Activated CD4-positive, alpha-beta memory T cell treated with anti-CD3 and anti-CD28 coated beads, Interleukin-2, amount 10 ng/mL, durations not matched to agents 7 days and 5 days (primary cell): Measurements from ENCODE around the gene NCAPG2. TPM values are rescaled to one million over a fixed set of nuclear protein-coding genes. Genes with fewer than 3 reads are reported as not detected.
A peak's percentile ranks its signal among the peaks of the same experiment; 100 is the strongest.
"Not testable (repeated sequence)": the region's sequence is repeated elsewhere in the genome, so short reads cannot be mapped to it uniquely, and the experiment has no call there.

ENCODE experiments used
- CTCF ChIA-PET: fragments of 350-600 bp; sonication (Branson Sonifier 250); formaldehyde crosslinking; loops from one replicate; lab custom pipeline; 2021; ENCODE audit warnings: antibody characterized with exemption, inconsistent platforms; lab: Charles Lee
- POLR2A ChIA-PET: fragments of 350-600 bp; sonication (Branson Sonifier 250); formaldehyde crosslinking; loops from one replicate; lab custom pipeline; 2021; ENCODE audit warnings: antibody characterized with exemption; lab: Charles Lee
- DNase-seq: peaks from one replicate; pipeline ENCODE4 v3.0.0-alpha.2; 2020
- H3K27ac Mint-ChIP-seq: one replicate; pipeline ENCODE4 v1.8.0; 2021; ENCODE audit warnings: mild to moderate bottlenecking, mixed read lengths
- H3K27me3 Mint-ChIP-seq: one replicate; pipeline ENCODE4 v1.8.0; 2021; ENCODE audit warnings: mixed read lengths
- H3K36me3 Mint-ChIP-seq: one replicate; pipeline ENCODE4 v1.8.0; 2021; ENCODE audit warnings: low read depth, mixed read lengths
- H3K4me1 Mint-ChIP-seq: one replicate; pipeline ENCODE4 v1.8.0; 2021; ENCODE audit warnings: mixed read lengths
- H3K4me3 Mint-ChIP-seq: one replicate; pipeline ENCODE4 v1.8.0; 2021; ENCODE audit warnings: mild to moderate bottlenecking, mixed read lengths
- H3K9me3 Mint-ChIP-seq: one replicate; pipeline ENCODE4 v1.8.0; 2021; ENCODE audit warnings: mixed read lengths
- total RNA-seq, 2 experiments: library from RNA; stranded (reverse); gene quantifications; one replicate each; pipeline ENCODE4 v1.2.3, GENCODE V29; 2021

NCAPG2 gene
- total RNA-seq, 2 experiments from 2014 or later, result 151 TPM

DNA sequence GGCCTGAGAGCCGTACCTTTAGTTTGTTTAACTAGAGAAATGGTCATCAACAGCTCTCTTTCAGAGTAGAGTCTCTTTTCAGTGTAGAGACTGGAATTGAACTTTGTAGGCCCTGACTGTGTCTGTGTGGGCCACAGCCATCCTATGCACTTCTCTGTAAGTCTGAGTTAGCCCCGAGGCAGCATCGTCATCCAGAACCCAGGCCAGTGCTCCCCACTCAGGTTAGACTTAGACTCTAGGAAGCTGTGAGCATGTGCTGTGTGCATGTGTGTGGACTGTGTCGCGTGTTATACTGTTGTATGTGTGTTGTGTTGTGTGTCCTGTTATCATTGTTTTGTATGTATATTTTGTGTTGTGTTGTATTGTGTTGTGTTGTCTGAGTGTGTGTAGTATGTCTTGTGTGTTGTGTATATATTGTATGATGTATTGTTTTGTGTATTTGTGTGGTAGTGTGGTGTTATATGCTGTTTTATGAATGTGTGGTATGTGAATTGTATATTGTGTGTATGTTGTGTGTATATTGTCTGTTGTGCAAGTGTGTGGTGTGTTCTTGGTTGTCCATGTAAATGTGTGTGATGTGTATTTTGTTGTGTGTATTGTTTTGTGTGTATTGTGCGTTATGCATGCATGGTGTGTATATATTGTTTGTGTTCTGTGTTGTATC lies 18.1 kb upstream of the NCAPG2 start:
- Mint-ChIP-seq H3K4me3 (no peak overlapping the region), H3K27ac (no peak overlapping the region), H3K36me3 (no peaks in the 10 kb centered on the region), H3K4me1 (no peaks in the 10 kb centered on the region), H3K27me3 (peaks cover 11% of the 10 kb centered on the region), H3K9me3 (no peaks in the 10 kb centered on the region)
- CTCF ChIA-PET, result interaction anchor here (1.5 kb wide), 1 partner anchor 254 kb away, joined by 5 read pairs; no protein-coding TSS in a partner anchor
- DNase-seq, result no peak
- POLR2A ChIA-PET, result interaction anchor here (1.2 kb wide), 2 partner anchors 10 to 18 kb away, joined by 3 to 4 read pairs; partner anchors contain the start of gene NCAPG2

DNA sequence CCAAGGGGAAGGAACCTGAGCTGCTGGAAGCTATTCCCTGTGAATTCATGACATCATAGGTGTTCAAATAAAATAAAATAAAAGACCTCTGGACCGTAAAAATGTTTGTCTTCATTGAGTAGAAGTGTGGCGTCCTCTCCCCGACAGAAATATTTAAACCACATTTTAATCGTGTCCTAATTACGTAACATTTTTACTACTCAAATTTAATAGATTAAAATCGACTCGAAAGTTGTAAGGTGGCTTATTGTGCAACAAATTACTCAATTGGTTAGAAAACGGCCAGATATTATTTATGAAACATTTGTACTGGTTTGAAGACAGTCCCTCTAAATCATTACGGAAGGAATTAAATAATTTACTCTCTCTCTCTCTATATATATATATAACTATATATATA lies 15.5 kb upstream of the NCAPG2 start:
- Mint-ChIP-seq H3K36me3 (no peaks in the 10 kb centered on the region), H3K27me3 (peaks cover 28% of the 10 kb centered on the region), H3K27ac (no peak overlapping the region), H3K4me1 (no peaks in the 10 kb centered on the region), H3K4me3 (no peak overlapping the region), H3K9me3 (no peaks in the 10 kb centered on the region)
- CTCF ChIA-PET, result no interaction called here
- POLR2A ChIA-PET, result no interaction called here
- DNase-seq, result no peak

DNA sequence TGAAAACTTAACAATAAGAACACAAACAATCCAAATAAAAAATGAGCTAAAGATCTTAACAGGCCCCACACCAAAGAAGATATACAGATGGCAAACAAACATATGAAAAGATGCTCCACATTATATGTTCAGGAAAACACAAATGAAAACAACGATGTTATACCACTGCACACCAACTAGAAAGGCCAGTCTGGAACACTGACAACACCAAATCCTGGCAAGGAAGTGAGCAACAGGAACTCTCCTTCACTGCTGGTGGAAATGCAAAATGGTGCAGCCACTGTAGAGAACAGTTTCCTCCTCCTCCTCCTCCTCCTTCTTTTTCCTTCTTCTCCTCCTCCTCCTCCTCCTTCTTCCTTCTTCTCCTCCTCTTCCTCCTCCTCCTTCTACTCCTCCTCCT lies 12.2 kb upstream of the NCAPG2 start:
- Mint-ChIP-seq H3K4me1 (peaks cover 9% of the 10 kb centered on the region), H3K36me3 (peaks cover 5% of the 10 kb centered on the region), H3K27me3 (peaks cover 35% of the 10 kb centered on the region), H3K9me3 (peaks cover 3% of the 10 kb centered on the region), H3K4me3 (no peak overlapping the region), H3K27ac (no peak overlapping the region)
- no peak for DNase-seq
- ChIA-PET CTCF (no interaction called here), POLR2A (interaction anchor here (2.8 kb wide), 1 partner anchor 12 kb away, joined by 10 read pairs; the partner anchor contains the start of gene NCAPG2)

GRCh38 chr7:158710651-158711102 lies 6.1 kb upstream of the NCAPG2 start:
- Mint-ChIP-seq H3K9me3 (peaks cover 15% of the 10 kb centered on the region), H3K4me3 (peak overlapping the region; percentile 2), H3K27ac (peak overlapping the region; percentile 66), H3K4me1 (peaks cover 33% of the 10 kb centered on the region), H3K36me3 (peaks cover 28% of the 10 kb centered on the region), H3K27me3 (peaks cover 10% of the 10 kb centered on the region)
- DNase-seq, result peak; percentile 57
- ChIA-PET CTCF (interaction anchor here (1.0 to 1.6 kb wide), 3 partner anchors 118 to 267 kb away, joined by 3 read pairs; partner anchors contain the start of gene ESYT2), POLR2A (interaction anchor here (1.2 to 2.4 kb wide), 3 partner anchors 119 to 266 kb away, joined by 3 to 6 read pairs (median 6); partner anchors contain the start of gene ESYT2)

DNA sequence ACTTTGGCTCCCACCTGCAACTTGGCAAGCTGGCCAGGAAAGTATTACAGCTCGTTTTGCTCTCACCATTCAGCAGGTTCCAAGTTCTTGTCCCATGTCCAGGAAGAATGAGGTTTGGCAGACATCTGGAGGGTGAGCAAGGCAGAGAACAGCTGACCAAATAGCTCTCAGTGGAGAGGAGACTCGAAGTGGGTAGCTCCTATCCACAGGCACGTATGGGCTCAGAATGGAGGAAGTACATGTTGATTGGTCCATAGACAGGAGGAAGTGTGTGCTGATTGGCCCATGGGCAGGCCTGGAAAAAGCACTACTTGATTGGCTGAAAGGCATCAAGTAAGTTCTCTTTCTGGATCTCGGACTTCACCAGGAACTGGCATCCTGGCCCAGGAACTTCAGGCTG lies 3.0 kb upstream of the NCAPG2 start:
- ChIA-PET CTCF (interaction anchor here (1.5 kb wide), 1 partner anchor 269 kb away, joined by 8 read pairs; no protein-coding TSS in a partner anchor), POLR2A (interaction anchor here (0.9 to 1.1 kb wide), 2 partner anchors 19 to 23 kb away, joined by 3 read pairs; no protein-coding TSS in a partner anchor)
- no peak overlapping the region for H3K4me3 Mint-ChIP-seq

DNA sequence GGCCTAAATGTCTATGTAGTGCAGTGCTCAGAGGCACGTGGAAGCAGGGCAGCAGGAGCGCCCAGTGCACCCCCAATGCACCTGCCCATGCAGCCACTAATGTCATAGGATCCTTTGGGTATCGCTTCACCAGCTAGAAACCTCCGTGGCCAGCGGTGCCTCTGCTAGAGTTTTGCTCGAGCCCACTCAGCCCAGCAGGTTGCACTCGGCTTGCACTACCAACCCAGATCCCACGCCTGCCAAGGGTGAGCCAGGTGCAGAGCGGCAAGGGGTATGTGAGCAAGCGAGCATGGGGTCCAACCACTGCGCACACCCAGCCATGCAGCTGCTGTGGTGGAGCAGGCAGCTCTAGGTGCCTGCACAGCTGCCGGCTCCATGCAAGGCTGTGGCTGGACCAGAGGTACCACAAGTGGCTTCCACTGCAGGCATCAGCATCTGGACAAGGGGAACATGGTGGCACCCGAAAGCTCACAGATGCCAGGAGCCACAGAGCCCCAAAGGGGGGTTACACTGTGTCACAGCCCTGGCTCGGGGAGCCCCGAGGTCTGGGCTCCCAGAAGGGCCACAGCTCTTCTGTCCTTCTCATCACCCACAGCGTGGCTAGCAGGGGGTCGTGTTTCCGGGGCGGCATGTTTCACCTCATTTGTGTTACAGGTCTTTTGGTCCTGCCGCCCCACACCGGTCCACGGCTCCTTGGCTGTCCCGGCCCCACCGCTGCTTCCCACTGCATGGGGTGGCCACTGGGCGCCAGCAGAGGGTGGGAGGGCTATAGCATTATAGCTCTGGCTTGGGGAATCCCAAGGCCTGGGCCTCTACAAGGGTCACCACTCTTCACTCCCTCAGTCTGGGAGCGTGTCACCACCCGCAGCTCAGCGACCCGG lies 2.3 kb upstream of the NCAPG2 start:
- CTCF ChIA-PET, result interaction anchor here (1.5 kb wide), 1 partner anchor 270 kb away, joined by 8 read pairs; no protein-coding TSS in a partner anchor
- no peak for DNase-seq
- H3K9me3 Mint-ChIP-seq, result peaks cover 13% of the 10 kb centered on the region
- POLR2A ChIA-PET, result interaction anchor here (0.9 to 3.3 kb wide), 4 partner anchors 20 to 157 kb away, joined by 3 to 31 read pairs (median 4); no protein-coding TSS in a partner anchor
- no peaks in the 10 kb centered on the region for H3K27me3 Mint-ChIP-seq
- H3K27ac Mint-ChIP-seq, result peak overlapping the region; percentile 64
- peaks cover 41% of the 10 kb centered on the region for H3K36me3 Mint-ChIP-seq
- peaks cover 45% of the 10 kb centered on the region for H3K4me1 Mint-ChIP-seq
- H3K4me3 Mint-ChIP-seq, result no peak overlapping the region

More for the DNA sequence above, 3.0 kb upstream of the NCAPG2 start:
- DNase-seq, result no peak
- Mint-ChIP-seq H3K36me3 (peaks cover 39% of the 10 kb centered on the region), H3K27ac (no peak overlapping the region), H3K27me3 (no peaks in the 10 kb centered on the region), H3K9me3 (peaks cover 15% of the 10 kb centered on the region), H3K4me1 (peaks cover 44% of the 10 kb centered on the region)

DNA sequence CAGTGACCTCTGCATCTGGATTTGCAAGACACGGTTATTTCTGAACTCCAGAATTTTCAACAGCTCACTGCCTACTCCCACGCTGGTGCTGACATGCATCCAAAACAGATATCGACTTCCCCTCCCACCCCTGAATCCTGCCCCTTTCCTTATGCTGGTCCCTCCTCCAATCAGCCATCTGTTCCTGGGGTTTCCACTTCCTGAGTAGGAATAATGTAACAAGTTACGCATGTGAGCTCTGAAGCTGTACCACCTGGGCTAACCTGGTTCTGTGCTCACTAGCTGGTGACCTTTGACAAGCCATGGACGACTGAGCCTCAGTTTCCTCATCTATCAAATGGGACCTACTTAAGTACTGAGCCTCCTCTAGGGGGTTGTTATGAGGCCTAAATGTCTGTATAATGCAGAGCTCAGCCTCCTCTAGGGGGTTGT lies 1.7 kb upstream of the NCAPG2 start:
- peaks cover 12% of the 10 kb centered on the region for H3K9me3 Mint-ChIP-seq
- H3K4me3 Mint-ChIP-seq, result peak overlapping the region; percentile 60
- H3K4me1 Mint-ChIP-seq, result peaks cover 51% of the 10 kb centered on the region
- H3K27ac Mint-ChIP-seq, result peak overlapping the region; percentile 64
- ChIA-PET POLR2A (interaction anchor here (1.1 to 3.3 kb wide), 9 partner anchors 24 to 157 kb away, joined by 3 to 31 read pairs (median 5); partner anchors contain the start of gene ESYT2), CTCF (interaction anchor here (1.5 kb wide), 1 partner anchor 271 kb away, joined by 8 read pairs; no protein-coding TSS in a partner anchor)
- no peak for DNase-seq
- peaks cover 46% of the 10 kb centered on the region for H3K36me3 Mint-ChIP-seq
- no peaks in the 10 kb centered on the region for H3K27me3 Mint-ChIP-seq

DNA sequence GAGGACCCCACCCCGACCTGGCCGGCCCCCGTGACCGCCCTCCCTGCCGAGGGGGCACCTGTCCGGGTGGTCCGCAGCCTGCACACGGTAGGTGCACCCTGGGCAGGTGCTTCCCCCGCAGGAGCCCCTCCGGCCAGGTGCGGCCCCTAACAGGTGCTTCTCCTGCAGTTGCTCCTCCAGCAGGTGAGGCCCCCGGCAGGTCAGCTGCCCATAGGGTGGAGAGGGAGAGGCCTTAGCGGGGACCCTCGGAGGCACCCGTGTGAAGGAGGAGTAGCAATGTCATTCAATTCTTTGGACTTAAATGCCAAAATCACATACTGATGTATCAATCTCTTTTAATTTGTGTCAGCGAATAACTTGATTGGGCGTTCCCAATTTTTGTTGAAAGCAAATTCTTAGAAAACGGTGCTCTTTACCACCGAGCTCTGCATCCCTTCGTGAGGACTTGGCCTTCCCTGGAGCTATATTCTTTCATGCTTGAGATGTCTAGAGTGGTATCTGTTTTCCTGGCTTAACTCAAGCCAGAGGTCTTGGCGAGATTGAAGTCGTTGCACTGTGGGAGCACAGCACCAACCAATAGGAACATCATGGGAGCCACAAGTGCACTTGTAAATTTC lies 738 bp upstream of the NCAPG2 start:
- H3K4me3 Mint-ChIP-seq, result peak overlapping the region; percentile 93
- peaks cover 8% of the 10 kb centered on the region for H3K9me3 Mint-ChIP-seq
- ChIA-PET POLR2A (interaction anchor here (0.7 to 3.3 kb wide), 33 partner anchors 9 to 1566 kb away, joined by 3 to 31 read pairs (median 5); partner anchors contain the start of genes DYNC2I1, ESYT2 and UBE3C), CTCF (interaction anchor here (0.7 to 2.3 kb wide), 7 partner anchors 10 to 272 kb away, joined by 3 to 17 read pairs (median 3); partner anchors contain the start of genes DYNC2I1 and ESYT2)
- no peaks in the 10 kb centered on the region for H3K27me3 Mint-ChIP-seq
- DNase-seq, result no peak
- peaks cover 51% of the 10 kb centered on the region for H3K4me1 Mint-ChIP-seq
- peaks cover 50% of the 10 kb centered on the region for H3K36me3 Mint-ChIP-seq
- peak overlapping the region; percentile 62 for H3K27ac Mint-ChIP-seq

DNA sequence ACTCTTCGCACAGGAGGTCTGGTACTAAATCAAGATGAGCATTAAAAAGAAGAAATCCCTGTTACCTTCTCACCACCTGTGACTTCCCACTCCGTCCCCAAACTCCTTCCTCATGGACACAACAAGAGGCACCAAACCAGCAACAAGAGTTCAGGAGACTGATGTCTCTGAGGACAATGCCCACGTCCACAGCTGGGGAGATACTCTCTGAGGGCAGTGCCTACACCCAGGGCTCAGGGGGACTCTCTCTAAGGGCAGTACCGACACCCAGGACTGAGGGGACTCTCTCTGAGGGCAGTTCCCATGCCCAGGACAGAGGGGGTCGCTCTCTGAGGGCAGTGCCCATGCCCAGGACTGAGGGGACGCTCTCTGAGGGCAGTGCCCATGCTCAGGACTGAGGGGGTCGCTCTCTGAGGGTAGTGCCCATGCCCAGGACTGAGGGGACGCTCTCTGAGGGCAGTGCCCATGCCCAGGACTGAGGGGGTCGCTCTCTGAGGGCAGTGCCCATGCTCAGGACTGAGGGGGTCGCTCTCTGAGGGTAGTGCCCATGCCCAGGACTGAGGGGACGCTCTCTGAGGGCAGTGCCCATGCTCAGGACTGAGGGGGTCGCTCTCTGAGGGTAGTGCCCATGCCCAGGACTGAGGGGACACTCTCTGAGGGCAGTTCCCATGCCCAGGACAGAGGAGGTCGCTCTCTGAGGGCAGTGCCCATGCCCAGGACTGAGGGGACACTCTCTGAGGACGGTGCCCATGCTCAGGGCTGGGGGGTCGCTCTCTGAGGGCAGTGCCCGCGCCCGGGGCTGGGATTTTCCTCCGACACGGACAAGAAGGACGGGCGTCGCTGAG lies 703 bp downstream of the NCAPG2 start:
- H3K4me3 Mint-ChIP-seq, result peak overlapping the region; percentile 93
- POLR2A ChIA-PET, result interaction anchor here (0.7 to 3.3 kb wide), 30 partner anchors 8 to 1565 kb away, joined by 3 to 31 read pairs (median 4); partner anchors contain the start of genes DYNC2I1, ESYT2 and UBE3C
- H3K36me3 Mint-ChIP-seq, result peaks cover 56% of the 10 kb centered on the region
- CTCF ChIA-PET, result interaction anchor here (0.8 to 2.3 kb wide), 7 partner anchors 11 to 273 kb away, joined by 3 to 17 read pairs (median 3); partner anchors contain the start of genes DYNC2I1 and ESYT2
- DNase-seq, H3K9me3 Mint-ChIP-seq, H3K27me3 Mint-ChIP-seq: not testable (repeated sequence)
- H3K4me1 Mint-ChIP-seq, result peaks cover 58% of the 10 kb centered on the region
- peak overlapping the region; percentile 87 for H3K27ac Mint-ChIP-seq

- no peak for DNase-seq
- peak overlapping the region; percentile 93 for H3K4me3 Mint-ChIP-seq
- CTCF ChIA-PET, result no interaction called here
- peaks cover 65% of the 10 kb centered on the region for H3K4me1 Mint-ChIP-seq
- POLR2A ChIA-PET, result no interaction called here
- H3K36me3 Mint-ChIP-seq, result peaks cover 60% of the 10 kb centered on the region
- H3K27me3 Mint-ChIP-seq, result no peaks in the 10 kb centered on the region
- peak overlapping the region; percentile 81 for H3K27ac Mint-ChIP-seq
- H3K9me3 Mint-ChIP-seq, result peaks cover 5% of the 10 kb centered on the region
Measured at GRCh38 chr7:158702944-158703343, 1.7 kb downstream of the NCAPG2 start.

GRCh38 chr7:158702196-158702595 lies 2.4 kb downstream of the NCAPG2 start:
- no peak for DNase-seq
- Mint-ChIP-seq H3K36me3 (peaks cover 60% of the 10 kb centered on the region), H3K27ac (peak overlapping the region; percentile 3), H3K27me3 (no peaks in the 10 kb centered on the region), H3K4me3 (peak overlapping the region; percentile 93), H3K4me1 (peaks cover 65% of the 10 kb centered on the region), H3K9me3 (no peaks in the 10 kb centered on the region)
- POLR2A ChIA-PET, result no interaction called here
- CTCF ChIA-PET, result interaction anchor here (2.6 kb wide), 1 partner anchor 275 kb away, joined by 10 read pairs; no protein-coding TSS in a partner anchor
